ENCODE measurements around the gene BAIAP2. TPM values are rescaled to one million over a fixed set of nuclear protein-coding genes. Genes with fewer than 3 reads are reported as not detected.

BAIAP2 gene
- total RNA-seq, 1 donor from 2014 or later: 28.2 TPM

- DNase-seq (ENCODE audit: low read depth in 2 of 2): peak in 1 of 2 donors; percentile 44
Measured at GRCh38 chr17:81036197-81036941, 1.4 kb downstream of the BAIAP2 start.

- no peak for DNase-seq (ENCODE audit: low read depth in 2 of 2)
Measured at GRCh38 chr17:81037026-81037797, 2.3 kb downstream of the BAIAP2 start.

DNA sequence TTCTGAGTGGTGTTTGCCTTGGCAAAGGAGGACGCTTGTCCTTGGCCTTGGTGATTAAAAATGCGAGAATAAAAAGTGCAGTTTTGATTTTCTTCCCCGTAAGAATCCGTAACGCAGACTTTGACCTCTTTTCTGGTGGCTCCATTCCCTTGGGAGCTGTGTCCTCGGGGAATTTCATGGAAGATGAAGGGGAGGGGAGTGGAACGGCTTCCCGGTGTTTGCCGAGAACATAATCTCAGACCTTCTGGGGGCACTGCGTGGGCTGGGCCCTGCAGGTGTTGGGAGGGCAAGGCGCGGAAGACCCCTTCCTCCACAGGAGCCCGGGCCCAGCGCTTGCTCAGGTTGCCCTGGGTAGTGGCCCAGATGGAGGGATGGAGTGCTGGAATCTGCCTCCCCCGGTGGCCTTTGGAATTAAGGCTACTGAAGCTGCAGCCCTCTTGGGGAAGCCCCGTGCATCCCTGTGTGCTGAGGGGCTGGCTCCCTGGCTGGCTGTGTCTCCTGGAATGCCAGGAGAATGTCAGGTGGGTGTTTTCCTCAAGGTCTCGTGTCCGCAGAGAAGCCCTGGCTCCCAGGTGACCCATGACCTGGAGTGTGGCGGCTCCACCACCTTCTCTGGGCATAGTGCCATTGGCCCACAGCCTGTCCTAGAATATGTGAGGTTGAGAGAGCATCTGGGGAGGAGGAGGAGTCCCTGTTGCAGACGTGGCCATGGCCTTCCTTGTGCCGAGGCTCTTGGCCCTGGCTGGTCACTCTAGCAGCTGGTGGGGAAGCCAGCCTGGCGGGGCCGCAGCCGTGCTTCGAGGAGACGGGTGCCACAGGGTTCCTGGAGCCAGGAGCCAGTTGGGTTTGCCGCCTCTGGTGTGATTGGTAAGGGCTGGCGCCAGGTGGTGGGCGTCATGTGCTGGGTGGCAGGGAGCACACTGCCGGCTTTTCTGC is 3.1 kb downstream of the BAIAP2 start:
- no peak for DNase-seq (ENCODE audit: low read depth in 2 of 2)

- no peak for DNase-seq (ENCODE audit: low read depth in 2 of 2)
Measured at GRCh38 chr17:81039096-81039495, 4.1 kb downstream of the BAIAP2 start.

DNA sequence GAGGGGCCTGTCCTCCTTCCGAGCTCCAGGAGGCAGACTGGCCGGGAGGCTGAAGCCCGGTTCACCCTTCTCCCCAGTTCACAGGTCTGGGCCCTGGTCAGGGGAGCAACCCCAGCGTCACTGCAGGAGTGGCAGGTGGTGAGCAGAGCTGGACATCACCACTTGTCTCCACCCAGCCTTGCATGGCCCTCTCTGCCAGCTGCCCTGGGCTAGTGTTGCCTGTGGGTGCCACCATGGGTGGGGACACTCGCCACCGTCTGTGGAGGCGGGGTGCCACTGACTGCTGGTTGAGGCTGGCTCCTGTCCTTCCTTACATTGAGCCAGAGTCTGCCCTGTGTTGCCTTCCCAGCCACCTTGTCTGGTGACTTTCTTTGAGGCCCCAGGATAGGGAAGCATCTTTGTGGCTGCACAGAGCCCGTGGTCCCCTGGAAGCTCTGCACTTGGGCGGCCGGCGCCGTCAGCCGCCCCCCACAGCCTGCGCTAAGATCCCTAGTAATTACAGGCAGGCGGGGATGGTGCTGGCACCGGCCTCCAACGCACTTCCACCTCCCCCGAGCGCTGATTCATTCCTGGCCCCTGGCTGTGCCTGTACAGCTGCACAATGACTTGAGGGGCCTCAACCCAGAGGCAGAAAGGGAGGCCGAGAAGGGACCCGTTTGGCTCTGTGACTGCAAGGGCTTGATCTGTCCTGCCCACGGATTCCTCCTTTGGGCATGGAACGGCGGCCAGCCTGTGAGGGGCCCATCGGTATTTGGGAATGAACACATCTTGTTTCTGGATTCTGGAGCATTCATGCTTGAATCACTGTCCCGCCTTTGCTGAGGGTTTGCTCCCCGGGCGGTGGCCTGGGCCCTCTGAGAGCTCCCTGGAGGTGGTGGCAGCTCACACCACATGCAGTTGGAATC is 5.2 kb downstream of the BAIAP2 start:
- DNase-seq (ENCODE audit: low read depth in 2 of 2): peak in 1 of 2 donors; percentile 78

GRCh38 chr17:81040791-81041337 is 5.9 kb downstream of the BAIAP2 start:
- DNase-seq (ENCODE audit: low read depth in 2 of 2): peak in 1 of 2 donors; percentile 34

DNA sequence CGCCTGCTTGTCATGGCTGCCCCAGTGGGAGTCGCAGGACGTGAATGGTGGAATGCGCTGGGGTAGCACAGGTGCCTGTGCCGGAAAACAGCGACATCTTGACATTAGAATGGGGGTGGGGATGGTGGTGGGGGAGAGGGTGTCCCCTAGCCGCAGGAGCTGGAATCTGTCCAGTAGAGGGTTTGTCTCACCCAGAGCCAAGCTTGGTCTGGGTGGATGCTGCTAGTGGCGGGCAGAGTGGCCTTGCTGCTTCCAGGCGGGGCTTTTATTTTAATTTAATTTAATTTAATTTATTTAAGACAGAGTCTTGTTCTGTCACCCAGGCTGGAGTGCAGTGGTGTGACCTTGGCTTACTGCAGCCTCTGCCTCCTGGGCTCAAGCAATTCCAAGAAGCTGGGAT is 7.7 kb downstream of the BAIAP2 start:
- no peak for DNase-seq (ENCODE audit: low read depth in 2 of 2)

DNA sequence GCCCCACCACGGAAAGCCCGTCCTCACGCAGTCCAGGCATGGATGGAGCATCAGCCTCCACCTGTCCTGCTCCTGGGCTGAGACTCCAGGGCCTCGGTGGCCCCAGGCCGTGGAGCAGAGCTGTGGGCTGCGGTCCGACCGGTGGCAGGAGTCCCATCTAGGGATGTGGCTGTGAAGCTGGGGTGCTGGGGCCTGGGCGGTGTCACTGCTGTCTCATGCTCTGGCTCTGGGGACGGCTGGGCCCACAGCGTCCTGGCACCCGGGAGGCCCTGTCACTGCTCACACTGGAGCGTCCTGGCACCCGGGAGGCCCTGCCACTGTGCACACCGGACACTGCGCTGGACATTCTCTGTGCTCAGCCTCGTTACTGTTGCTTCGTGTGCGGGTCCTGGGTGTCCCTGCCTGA is 8.4 kb downstream of the BAIAP2 start:
- DNase-seq (ENCODE audit: low read depth in 2 of 2): no peak

DNA sequence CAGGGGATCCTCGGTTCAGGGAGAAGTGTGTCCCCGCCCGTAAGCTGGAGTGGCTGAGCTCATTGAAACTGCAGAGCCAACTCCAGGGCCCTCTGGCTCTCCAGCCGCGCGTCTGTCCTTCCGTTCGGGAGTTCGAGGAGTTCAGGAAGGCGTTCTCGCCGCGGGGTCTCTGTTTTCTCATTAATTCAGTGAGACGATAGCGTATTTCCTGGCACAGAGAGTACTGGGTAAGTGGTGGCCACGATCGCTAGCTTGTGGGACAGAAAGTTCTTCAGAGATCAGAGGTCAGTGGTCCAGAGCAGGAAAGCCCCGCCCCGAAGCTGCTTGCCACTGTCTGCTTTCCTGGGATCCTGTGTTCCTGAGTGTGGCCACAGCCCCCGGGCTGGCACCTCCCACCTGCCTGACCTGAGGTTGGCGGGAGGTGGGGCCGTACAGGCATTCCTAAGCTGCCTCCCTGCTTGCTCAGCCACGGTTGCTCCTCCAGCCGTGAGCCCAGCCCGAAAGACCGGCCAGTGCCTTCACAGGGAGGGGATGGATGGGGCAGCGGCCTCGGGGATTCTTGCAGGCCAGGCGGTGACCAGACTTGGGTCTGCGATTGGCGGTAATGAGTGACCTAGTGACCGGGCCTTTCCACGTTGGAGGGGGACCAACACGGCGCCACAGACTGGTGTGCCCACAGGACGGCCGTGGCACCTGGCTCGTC is 8.9 kb downstream of the BAIAP2 start:
- peak in 1 of 2 donors; percentile 58 for DNase-seq (ENCODE audit: low read depth in 2 of 2)

- no peak for DNase-seq (ENCODE audit: low read depth in 2 of 2)
Measured at GRCh38 chr17:81044428-81044763, 9.4 kb downstream of the BAIAP2 start.

- DNase-seq (ENCODE audit: low read depth in 2 of 2): peak; percentile 98 to 99
Measured at GRCh38 chr17:81044764-81045589, 10.0 kb downstream of the BAIAP2 start.

GRCh38 chr17:81045590-81046095 is 10.7 kb downstream of the BAIAP2 start:
- DNase-seq (ENCODE audit: low read depth in 2 of 2): no peak

GRCh38 chr17:81046132-81046769 is 11.3 kb downstream of the BAIAP2 start:
- DNase-seq (ENCODE audit: low read depth in 2 of 2): no peak

DNA sequence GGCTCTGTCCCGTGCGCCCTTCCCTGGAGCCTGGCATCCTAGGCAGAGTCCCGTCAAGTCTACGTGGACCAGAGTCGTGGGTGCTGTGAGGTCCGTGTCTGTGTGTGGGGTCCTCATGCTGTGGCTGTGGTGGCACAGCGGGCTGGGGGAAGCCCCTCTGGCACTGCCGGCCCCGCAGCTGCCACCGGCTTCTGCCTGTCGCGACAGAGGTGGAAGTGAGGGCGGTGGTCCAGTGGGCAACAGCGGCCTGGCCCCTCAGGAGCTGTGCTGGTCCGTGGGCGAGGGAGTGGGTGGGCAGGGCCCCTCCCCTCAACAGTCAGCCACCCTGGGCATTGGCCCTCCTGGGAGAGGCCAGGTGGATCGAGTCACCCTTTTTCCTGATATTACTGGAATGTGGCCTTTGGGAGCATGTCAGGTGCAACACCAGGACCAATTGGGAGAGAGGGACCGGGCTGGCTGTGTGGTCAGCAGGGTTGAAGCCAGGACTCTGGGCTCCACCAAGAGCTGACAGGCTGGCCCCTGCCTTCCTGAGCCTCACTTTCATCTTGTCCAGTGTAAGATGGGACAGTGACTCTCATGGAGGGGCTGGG is 11.9 kb downstream of the BAIAP2 start:
- no peak for DNase-seq (ENCODE audit: low read depth in 2 of 2)

DNA sequence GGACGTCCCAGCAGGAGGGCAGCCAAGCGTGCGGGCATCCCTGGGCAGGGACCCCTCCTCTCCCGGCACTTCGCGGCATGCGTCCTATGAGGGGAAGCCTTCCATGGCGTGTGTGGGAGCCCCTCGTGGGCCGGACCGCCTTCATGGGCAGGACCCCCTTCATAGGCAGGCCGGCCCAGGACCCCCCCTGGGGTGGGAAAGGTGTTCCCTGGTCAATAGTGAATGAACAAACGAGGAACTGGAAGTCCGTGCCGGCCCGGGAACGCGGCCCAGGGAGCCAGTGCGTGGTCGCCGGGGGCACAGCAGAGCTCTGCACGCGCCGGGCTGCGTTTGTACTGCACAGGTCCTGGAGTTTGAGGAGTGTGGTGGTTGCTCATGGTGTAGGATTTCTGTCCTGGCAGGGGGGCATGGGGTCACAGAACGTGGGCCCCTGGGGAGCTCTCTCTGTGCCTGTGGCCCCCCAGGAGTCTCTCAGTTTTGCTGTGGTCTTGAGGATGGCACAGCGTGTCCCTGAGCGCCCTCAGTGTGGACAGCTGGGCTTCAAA is 13.9 kb downstream of the BAIAP2 start:
- DNase-seq (ENCODE audit: low read depth in 2 of 2): no peak

GRCh38 chr17:81049372-81049911 is 14.5 kb downstream of the BAIAP2 start:
- DNase-seq (ENCODE audit: low read depth in 2 of 2): no peak

DNA sequence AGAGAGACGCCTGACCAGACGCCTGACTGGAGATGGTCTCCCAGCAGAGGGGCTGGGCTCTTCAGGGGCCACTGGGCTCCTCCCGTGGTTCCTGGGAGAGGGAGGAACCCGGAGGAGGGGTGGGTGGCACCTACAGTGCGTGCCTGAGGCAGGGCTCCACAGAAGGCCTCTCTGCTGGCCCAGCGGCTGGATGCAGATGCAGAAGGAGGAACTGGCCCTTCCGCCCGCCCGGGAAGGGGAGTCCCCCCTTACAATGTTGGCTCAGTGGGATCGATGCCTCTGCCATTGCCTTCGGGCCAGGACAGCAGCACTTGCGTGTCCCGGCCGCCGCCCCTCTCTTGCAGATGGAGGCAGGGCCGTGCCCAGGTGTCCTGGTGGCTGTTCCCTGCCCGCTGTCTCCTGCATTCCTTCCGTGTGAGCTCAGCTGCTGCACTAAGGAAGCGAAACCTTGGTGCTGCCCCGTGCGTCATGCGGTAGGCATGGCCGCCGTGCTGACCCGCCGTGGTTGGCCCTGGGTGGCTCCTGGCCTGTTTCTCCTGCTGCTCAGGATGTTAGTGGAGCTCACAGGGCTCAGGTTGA is 15.1 kb downstream of the BAIAP2 start:
- peak in 1 of 2 donors; percentile 87 for DNase-seq (ENCODE audit: low read depth in 2 of 2)

Measured in dermis microvascular lymphatic vessel endothelial cell (primary cell).